Liver (tissue), 3 donors: Measurements from ENCODE around the gene TRMT1.

Experiments
- CTCF ChIP-seq: fragments of 150-350 bp; IDR thresholded peaks from 2 replicates; pipeline ENCODE4 v1.5.1; 2017; ENCODE audit warnings: improper control_type of control experiment, low read depth, low read length; ENCODE audit not compliant: missing input control
- HNF4A ChIP-seq, 2 donors: conservative IDR thresholded peaks; 2 replicates each; pipeline ENCODE4 v1.6.1; 2016; ENCODE audit warnings: antibody characterized with exemption in 2 of 2, mild to moderate bottlenecking in 2 of 2
- JUND ChIP-seq, 2 donors: IDR thresholded peaks; 2 replicates each; pipeline ENCODE4 v1.6.1; 2016; ENCODE audit warnings: antibody characterized with exemption in 2 of 2
- SP1 ChIP-seq: IDR thresholded peaks from 2 replicates; pipeline ENCODE4 v1.6.1; 2018; ENCODE audit warnings: antibody characterized with exemption, mild to moderate bottlenecking
- YY1 ChIP-seq: IDR thresholded peaks from 2 replicates; pipeline ENCODE4 v1.6.1; 2016; ENCODE audit warnings: antibody characterized with exemption, mild to moderate bottlenecking
- TF ChIP-seq, protein P1 (sequence below): IDR thresholded peaks from 2 replicates; pipeline ENCODE4 v1.6.1; 2016; ENCODE audit warnings: antibody characterized with exemption
- donor health status: healthy.
- donor health status: healthy.

DNA sequence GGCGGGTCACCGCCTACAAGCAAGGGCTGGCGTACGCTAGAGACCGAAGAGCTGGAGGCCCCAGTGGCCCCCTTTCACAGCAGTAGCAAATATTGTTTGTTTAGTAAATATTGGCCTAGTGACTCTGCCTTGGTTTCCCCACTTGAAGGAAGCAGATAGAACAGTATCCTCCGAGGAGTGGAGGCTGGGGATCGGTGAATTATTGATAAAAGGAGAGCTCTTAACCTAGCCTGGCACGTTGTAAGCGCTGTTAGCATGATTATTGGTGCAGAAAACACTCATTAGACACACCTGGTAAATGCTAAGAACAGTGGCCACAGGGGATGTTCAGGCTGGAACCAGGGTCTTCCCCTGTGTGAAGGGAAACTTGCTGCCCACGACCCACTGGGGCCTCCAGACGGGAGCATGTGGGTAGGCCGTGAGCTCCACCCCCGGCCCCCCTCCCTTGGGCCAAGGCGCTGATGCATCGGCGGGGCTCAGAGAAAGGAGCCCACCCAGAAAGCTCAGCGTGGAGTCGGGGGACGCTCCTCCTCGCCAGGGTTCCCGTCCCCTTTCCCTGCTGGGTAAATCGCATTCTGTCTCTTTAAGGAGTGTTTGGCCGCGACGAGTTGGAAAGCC lies 35.9 kb upstream of the TRMT1 start:
- no peak for TF ChIP-seq SP1
- TF ChIP-seq CTCF, result peak; percentile 3
- TF ChIP-seq, protein P1, sequence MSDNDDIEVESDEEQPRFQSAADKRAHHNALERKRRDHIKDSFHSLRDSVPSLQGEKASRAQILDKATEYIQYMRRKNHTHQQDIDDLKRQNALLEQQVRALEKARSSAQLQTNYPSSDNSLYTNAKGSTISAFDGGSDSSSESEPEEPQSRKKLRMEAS, result peak; percentile 92
- no peak for TF ChIP-seq YY1
- TF ChIP-seq HNF4A (conservative IDR thresholded peaks at IDR 0.05), result no peak
- no peak for TF ChIP-seq JUND (IDR thresholded peaks at IDR 0.05)
